HFF-Myc (cell line): Measurements from ENCODE around the gene FBLN2.

ENCODE experiments used
- DNase-seq: peaks from one replicate; pipeline ENCODE4 v3.0.0-alpha.2; 2011; ENCODE audit warnings: low read depth; ENCODE audit errors: extremely low read depth
- H3K4me3 ChIP-seq: replicated peaks from 2 replicates; pipeline ENCODE4 v1.5.1; 2011; ENCODE audit warnings: low read depth, mild to moderate bottlenecking, control low read depth, low read length
- TF ChIP-seq, protein P1 (sequence below): IDR thresholded peaks from 2 replicates; pipeline ENCODE4 v1.5.1; 2012; ENCODE audit warnings: mild to moderate bottlenecking, low read depth, low read length, control low read depth; ENCODE audit errors: missing control alignments

FBLN2 gene

DNA sequence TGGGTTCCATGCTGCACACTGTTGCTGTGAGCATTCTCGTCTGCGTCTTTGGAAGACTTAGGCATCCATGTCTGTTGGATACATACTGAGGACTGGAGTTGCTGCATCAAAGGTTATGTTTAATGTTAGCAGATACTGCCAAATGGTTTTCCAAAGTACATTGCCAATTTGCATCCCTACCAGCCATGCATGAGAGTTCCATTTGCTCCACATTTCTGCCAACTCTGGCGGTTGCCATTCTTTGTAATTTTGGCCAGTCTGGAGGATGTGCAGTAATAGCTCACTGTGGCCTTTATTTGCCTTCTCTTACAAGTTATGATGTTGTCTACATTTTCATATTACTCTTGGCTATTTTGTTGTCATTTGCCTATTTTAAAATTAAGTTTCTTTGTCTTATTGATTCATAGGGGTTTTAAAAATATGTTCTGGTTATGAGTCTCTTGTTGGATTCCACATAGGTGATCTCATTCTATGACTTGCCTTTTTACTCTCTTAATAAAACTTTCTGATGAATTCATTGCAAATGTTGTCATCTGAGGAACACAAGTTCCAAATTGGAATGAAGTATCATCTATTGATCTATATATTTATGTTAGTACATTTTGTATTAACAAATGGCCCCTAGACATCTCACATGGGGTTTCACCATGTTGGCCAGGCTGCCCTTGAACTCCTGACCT, 42.1 kb downstream of the FBLN2 start:
- no peak for DNase-seq
- H3K4me3 ChIP-seq: no peak overlapping the region
- TF ChIP-seq, protein P1, sequence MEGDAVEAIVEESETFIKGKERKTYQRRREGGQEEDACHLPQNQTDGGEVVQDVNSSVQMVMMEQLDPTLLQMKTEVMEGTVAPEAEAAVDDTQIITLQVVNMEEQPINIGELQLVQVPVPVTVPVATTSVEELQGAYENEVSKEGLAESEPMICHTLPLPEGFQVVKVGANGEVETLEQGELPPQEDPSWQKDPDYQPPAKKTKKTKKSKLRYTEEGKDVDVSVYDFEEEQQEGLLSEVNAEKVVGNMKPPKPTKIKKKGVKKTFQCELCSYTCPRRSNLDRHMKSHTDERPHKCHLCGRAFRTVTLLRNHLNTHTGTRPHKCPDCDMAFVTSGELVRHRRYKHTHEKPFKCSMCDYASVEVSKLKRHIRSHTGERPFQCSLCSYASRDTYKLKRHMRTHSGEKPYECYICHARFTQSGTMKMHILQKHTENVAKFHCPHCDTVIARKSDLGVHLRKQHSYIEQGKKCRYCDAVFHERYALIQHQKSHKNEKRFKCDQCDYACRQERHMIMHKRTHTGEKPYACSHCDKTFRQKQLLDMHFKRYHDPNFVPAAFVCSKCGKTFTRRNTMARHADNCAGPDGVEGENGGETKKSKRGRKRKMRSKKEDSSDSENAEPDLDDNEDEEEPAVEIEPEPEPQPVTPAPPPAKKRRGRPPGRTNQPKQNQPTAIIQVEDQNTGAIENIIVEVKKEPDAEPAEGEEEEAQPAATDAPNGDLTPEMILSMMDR: no peak

DNA sequence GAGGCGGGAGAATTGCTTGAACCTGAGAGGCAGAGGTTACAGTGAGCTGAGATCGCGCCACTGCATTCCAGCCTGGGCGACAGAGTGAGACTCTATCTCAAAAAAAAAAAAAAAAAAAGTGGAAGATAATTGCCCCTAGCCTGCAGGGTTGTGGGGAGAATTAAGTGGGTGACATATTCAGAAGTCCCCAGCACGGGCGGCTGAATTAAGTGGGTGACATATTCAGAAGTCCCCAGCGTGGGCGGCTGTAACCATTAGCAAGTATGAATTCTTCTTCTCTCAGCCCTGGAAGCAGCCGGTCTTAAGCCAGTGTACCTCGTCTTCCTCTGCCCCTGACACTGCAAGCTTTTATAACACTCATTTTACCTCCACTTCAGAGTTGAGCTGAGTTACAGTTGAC, 44.7 kb downstream of the FBLN2 start:
- TF ChIP-seq, protein P1: no peak
- DNase-seq: no peak
- no peak overlapping the region for H3K4me3 ChIP-seq

DNA sequence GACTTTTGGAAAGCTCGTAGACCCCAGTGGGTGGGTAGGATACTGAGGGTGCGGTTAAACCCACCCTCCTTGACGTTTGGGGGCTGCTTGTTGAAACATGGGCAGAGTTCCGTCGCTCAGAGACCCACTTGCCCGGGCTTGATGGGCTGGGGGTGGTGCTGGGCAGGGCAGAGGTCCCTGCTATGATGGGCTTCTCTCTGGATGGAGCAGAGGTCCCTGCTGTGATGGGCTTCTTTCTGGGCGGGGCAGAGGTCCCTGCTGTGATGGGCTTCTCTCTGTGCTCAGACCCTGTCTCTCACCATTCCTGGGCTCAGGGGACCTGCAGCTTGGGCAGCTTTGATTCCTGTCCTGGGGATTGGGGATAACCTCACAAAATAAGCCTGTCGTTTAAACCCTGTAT, 45.2 kb downstream of the FBLN2 start:
- no peak overlapping the region for H3K4me3 ChIP-seq
- no peak for DNase-seq
- TF ChIP-seq, protein P1: no peak

- no peak overlapping the region for H3K4me3 ChIP-seq
- DNase-seq: no peak
- TF ChIP-seq, protein P1: no peak
These were observed 46.1 kb downstream of the FBLN2 start for GRCh38 chr3:13594991-13595421.

DNA sequence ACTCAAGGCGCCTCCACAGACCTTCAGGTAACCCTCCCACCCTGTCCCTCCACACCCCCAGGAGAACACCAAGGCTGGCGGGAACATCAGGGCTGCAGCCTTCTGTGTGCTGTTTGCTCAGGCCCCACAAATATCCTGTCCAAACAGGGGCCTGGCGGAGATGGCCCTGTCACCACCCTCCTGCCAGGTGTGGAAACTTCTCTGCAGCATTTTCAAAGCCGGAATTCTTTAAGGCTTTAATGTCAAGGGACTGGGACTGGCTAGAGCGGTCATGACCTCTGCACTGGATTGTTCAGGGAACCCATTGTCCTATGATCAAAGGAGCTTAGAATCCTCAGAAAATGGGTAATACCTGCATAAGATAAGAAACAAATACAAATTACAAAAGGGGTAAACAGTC, 46.6 kb downstream of the FBLN2 start:
- DNase-seq: no peak
- TF ChIP-seq, protein P1: no peak
- H3K4me3 ChIP-seq: no peak overlapping the region

DNA sequence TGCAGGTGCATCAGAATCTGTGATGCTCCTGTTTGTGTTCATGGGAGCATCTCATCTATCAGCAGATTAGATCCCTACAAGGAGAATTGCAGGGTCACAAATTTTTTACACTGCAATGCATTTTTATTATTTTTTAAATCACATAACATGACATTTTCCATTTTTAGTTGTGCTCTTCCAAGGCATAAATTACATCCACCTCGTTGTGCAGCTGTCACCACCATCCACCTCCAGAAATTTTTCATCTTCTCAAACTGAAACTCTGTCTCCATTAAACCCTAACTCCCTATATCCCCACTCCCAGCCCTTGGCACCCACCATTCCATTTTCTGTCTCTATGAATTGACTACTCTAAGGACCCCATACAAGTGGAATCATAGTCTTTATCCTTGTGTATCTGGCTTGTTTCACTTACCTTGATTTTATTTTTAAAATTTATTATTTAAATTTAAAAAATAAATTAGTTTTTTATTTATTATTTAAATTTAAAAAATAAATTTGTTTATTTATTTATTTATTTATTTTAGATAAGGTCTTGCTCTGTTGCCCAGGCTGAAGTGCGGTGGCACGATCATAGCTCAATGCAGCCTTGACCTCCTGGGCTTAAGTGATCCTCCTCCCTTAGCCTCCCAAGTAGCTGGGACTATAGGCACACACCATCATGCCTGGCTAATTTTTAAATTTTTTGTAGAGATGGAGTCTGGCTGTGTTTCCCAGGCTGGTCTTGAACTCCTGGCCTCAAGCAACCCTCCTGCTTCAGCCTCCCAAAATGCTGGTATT, 47.7 kb downstream of the FBLN2 start:
- H3K4me3 ChIP-seq: no peak overlapping the region
- DNase-seq: no peak
- TF ChIP-seq, protein P1: no peak
